K562 (cell line): ENCODE data around the gene EPN3. TPM values are rescaled to one million over a fixed set of nuclear protein-coding genes. Genes with fewer than 3 reads are reported as not detected.

Experiments
- ATAC-seq: fragments of 200-7000 bp; cut with Tn5 transposase; 3 replicates; pipeline ENCODE4 v1.9.1; 2020; ENCODE audit warnings: moderate library complexity
- BruUV-seq: library from RNA; stranded (reverse); fragments of 400-500 nt; replicated peaks from 2 replicates; lab custom pipeline; 2021; lab: Mats Ljungman, UMichigan
- CTCF ChIA-PET: fragments of 300-600 bp; formaldehyde crosslinking; extraction: SDS; loops from one replicate; lab custom pipeline; 2021; ENCODE audit warnings: low intra/inter-chr PET ratio; lab: Yijun Ruan, JAX
- POLR2A ChIA-PET: fragments of 300-600, 350-650 bp; sonication (Branson Sonifier 250); formaldehyde crosslinking; extraction: SDS; loops from one replicate; lab custom pipeline; 2021; ENCODE audit warnings: antibody characterized with exemption, inconsistent platforms; lab: Yijun Ruan, JAX
- DNase-seq, 4 experiments: peaks; one replicate each; pipeline versions ENCODE4 v3.0.0 to v3.0.0-alpha.2; 2011 to 2018; ENCODE audit warnings: low spot score in 3 of 4, mixed read lengths in 3 of 4; ENCODE audit errors: extremely low read depth in 1 of 4
- FAIRE-seq: peaks from 2 replicates; lab custom pipeline; 2011; peaks lifted over from hg19 to GRCh38; lab: Jason Lieb, UNC
- H2AFZ ChIP-seq: 2 replicates; pipeline ENCODE4 v1.6.0; 2011; ENCODE audit warnings: low read depth, low read length, control low read depth, inconsistent platforms
- H3K27ac ChIP-seq: fragments of 200-600 bp; 3 replicates; pipeline ENCODE4 v1.8.0; 2011; ENCODE audit warnings: low read depth, mild to moderate bottlenecking, control low read depth, inconsistent platforms, low read length, moderate library complexity, mixed read lengths; ENCODE audit errors: extremely low read depth
- H3K27me3 ChIP-seq, 2 experiments: fragments of 300-600 bp in 1 of 2; 2 replicates in 1 of 2; 3 replicates in 1 of 2; pipeline versions ENCODE4 v1.6.0 to v1.8.0; 2011; ENCODE audit warnings: inconsistent platforms in 2 of 2, low read length in 2 of 2, mild to moderate bottlenecking in 1 of 2, mixed read lengths in 1 of 2, moderate library complexity in 1 of 2; ENCODE audit not compliant: control insufficient read depth in 2 of 2, insufficient read depth in 2 of 2
- H3K36me3 ChIP-seq: fragments of 300-600 bp; 3 replicates; pipeline ENCODE4 v1.8.0; 2011; ENCODE audit warnings: mild to moderate bottlenecking, low read length, inconsistent platforms; ENCODE audit not compliant: control insufficient read depth, insufficient read depth
- H3K4me1 ChIP-seq, 2 experiments: fragments of 200-600 bp in 1 of 2; replicated peaks in 1 of 2; 2 replicates in 1 of 2; 3 replicates in 1 of 2; pipeline versions ENCODE4 v1.5.1 to v1.8.0; 2011; ENCODE audit warnings: inconsistent platforms in 2 of 2, low read length in 2 of 2, mild to moderate bottlenecking in 1 of 2, mixed read lengths in 1 of 2, moderate library complexity in 1 of 2; ENCODE audit not compliant: control insufficient read depth in 2 of 2, insufficient read depth in 2 of 2
- H3K4me2 ChIP-seq: 2 replicates; pipeline ENCODE4 v1.6.1; 2011; ENCODE audit warnings: low read length, control low read depth, inconsistent platforms, mixed read lengths; ENCODE audit not compliant: insufficient read depth
- H3K4me3 ChIP-seq: fragments of 200-600 bp; sonication (generic), shearing (Covaris generic); 2 replicates; pipeline ENCODE4 v1.5.1; 2016; ENCODE audit warnings: control low read depth, inconsistent platforms
- H3K79me2 ChIP-seq: fragments of 200-600 bp; 3 replicates; pipeline ENCODE4 v1.8.0; 2011; ENCODE audit warnings: low read length, inconsistent platforms; ENCODE audit not compliant: control insufficient read depth, insufficient read depth
- H3K9ac ChIP-seq, 2 experiments: 2 replicates each; pipeline versions ENCODE4 v1.6.0 to v1.6.1; 2011; ENCODE audit warnings: low read depth in 2 of 2, low read length in 2 of 2, control low read depth in 1 of 2, inconsistent platforms in 1 of 2, mild to moderate bottlenecking in 1 of 2, mixed read lengths in 1 of 2; ENCODE audit not compliant: insufficient read depth in 1 of 2
- H3K9me1 ChIP-seq: one replicate; pipeline ENCODE4 v1.6.0; 2011; ENCODE audit warnings: inconsistent platforms, mild to moderate bottlenecking, low read length, moderate library complexity; ENCODE audit not compliant: control insufficient read depth, insufficient read depth
- H3K9me3 ChIP-seq: replicated peaks from 2 replicates; pipeline ENCODE4 v1.5.1; 2011; ENCODE audit warnings: low read depth, low read length, inconsistent platforms; ENCODE audit not compliant: control insufficient read depth, insufficient read depth
- H4K20me1 ChIP-seq: replicated peaks from 2 replicates; pipeline ENCODE4 v1.6.1; 2011; ENCODE audit warnings: low read length, inconsistent platforms, mixed read lengths; ENCODE audit not compliant: control insufficient read depth, insufficient read depth
- EP400 ChIP-seq: fragments of 450-650 bp; IDR thresholded peaks from 2 replicates; pipeline ENCODE4 v1.6.1; 2017; ENCODE audit warnings: antibody characterized with exemption, mild to moderate bottlenecking, moderate library complexity
- HNRNPK ChIP-seq: fragments of 200-400 bp; formaldehyde crosslinking; IDR thresholded peaks from one replicate; pipeline ENCODE4 v1.6.1; 2018; ENCODE audit warnings: mild to moderate bottlenecking, low read depth, low read length; ENCODE audit not compliant: poor library complexity, severe bottlenecking
- MCM2 ChIP-seq: fragments of 450-650 bp; IDR thresholded peaks from 2 replicates; pipeline ENCODE4 v1.6.1; 2017; ENCODE audit warnings: low read depth, mild to moderate bottlenecking
- MTA2 ChIP-seq: fragments of 450-650 bp; IDR thresholded peaks from 2 replicates; pipeline ENCODE4 v1.6.1; 2016; ENCODE audit warnings: low read depth
- NCOA6 ChIP-seq: fragments of 450-650 bp; IDR thresholded peaks from 2 replicates; pipeline ENCODE4 v1.6.1; 2017; ENCODE audit warnings: mild to moderate bottlenecking
- RBM25 ChIP-seq: fragments of 200-400 bp; formaldehyde crosslinking; IDR thresholded peaks from 2 replicates; pipeline ENCODE4 v1.6.1; 2018; ENCODE audit warnings: low read length, low read depth, moderate library complexity; ENCODE audit not compliant: severe bottlenecking
- SMAD4 ChIP-seq: fragments of 250-450 bp; sonication (Bioruptor Pico); conservative IDR thresholded peaks from 2 replicates; pipeline ENCODE4 v1.8.0; 2021; ENCODE audit warnings: inconsistent platforms, mild to moderate bottlenecking, moderate library complexity
- SUPT5H ChIP-seq: fragments of 450-650 bp; IDR thresholded peaks from 2 replicates; pipeline ENCODE4 v1.6.1; 2016
- U2AF2 ChIP-seq: fragments of 200-400 bp; formaldehyde crosslinking; optimal IDR thresholded peaks from 2 replicates; pipeline ENCODE3; 2017; ENCODE audit warnings: low read depth, mild to moderate bottlenecking, low read length
- ZNF175 ChIP-seq: fragments of 200-800 bp; sonication (Bioruptor generic); IDR thresholded peaks from 2 replicates; pipeline ENCODE4 v1.6.1; 2016; ENCODE audit warnings: low read depth, mild to moderate bottlenecking, missing genetic modification characterization, missing compliant biosample characterization
- ZNF316 ChIP-seq: fragments of 450-650 bp; IDR thresholded peaks from 2 replicates; pipeline ENCODE4 v1.6.1; 2016
- ZNF436 ChIP-seq: fragments of 250-450, 450-650 bp; sonication (Bioruptor Pico); formaldehyde crosslinking; IDR thresholded peaks from 2 replicates; pipeline ENCODE4 v1.7.0; 2020; ENCODE audit warnings: mild to moderate bottlenecking
- WGBS: fragments of 100-300 bp; shearing (Covaris generic); methylation state at CpG from one replicate; pipeline ENCODE4 v1.1.6; 2016; ENCODE audit warnings: low coverage, mixed read lengths; ENCODE audit not compliant: insufficient coverage; ENCODE audit errors: missing lambda C conversion rate; 5-methylcytosine and 5-hydroxymethylcytosine counted together
- in situ Hi-C: fragments of 300-500 bp; cut with MboI; formaldehyde crosslinking; loops from 4 replicates; pipeline ENCODE4 v1.15.0; 2018; ENCODE audit warnings: inconsistent platforms, mixed read lengths
- intact Hi-C: fragments of 100-400 bp; cut with micrococcal nuclease; formaldehyde crosslinking; loops from 2 replicates; pipeline ENCODE4 v1.14.2; 2022
- polyA plus RNA-seq, 8 experiments: library from polyadenylated mRNA; depleted of rRNA in 4 of 8; stranded (reverse) in 5 of 8; unstranded in 3 of 8; fragments of >200 nt; fragmentation: Nextera tagmentation in 2 of 8; fragmentation: Illumina TruSeq in 1 of 8; extraction: Ambion mirVana in 2 of 8; extraction: Trizol in 1 of 8; gene quantifications; 2 replicates each; pipeline versions ENCODE4 v1.2.1 to v1.2.3, GENCODE V29; 2011 to 2014; ENCODE audit warnings: inconsistent platforms in 1 of 8, missing spikeins in 1 of 8
- total RNA-seq, 7 experiments: library from RNA; depleted of rRNA in 6 of 7; stranded (reverse); fragments of >200 nt in 6 of 7; fragmentation: Illumina TruSeq in 2 of 7; extraction: Trizol in 2 of 7; gene quantifications; 2 replicates each; pipeline versions ENCODE4 v1.2.1 to v1.2.3, GENCODE V29; 2011 to 2021; ENCODE audit warnings: low replicate concordance in 1 of 7
- TF ChIP-seq, protein P1 (sequence below), 2 experiments: fragments of 450-650 bp in 1 of 2; sonication (generic) in 1 of 2; formaldehyde crosslinking in 1 of 2; IDR thresholded peaks in 1 of 2; conservative IDR thresholded peaks in 1 of 2; 2 replicates each; pipeline versions ENCODE4 v1.6.1 to v1.8.1; 2016 to 2023; ENCODE audit warnings: mild to moderate bottlenecking in 2 of 2, moderate library complexity in 2 of 2, inconsistent platforms in 1 of 2, missing genetic modification reagents in 1 of 2
- TF ChIP-seq, protein P2 (sequence below): fragments of 450-650 bp; IDR thresholded peaks from 2 replicates; pipeline ENCODE4 v1.6.1; 2016

EPN3 gene
- total and polyA plus RNA-seq, 9 of the 15 experiments (the other 6 are each of a cell fraction or from before 2014, with no cell fraction given): 0.16 TPM; not detected in 8

GRCh38 chr17:50577451-50577954, 45.0 kb downstream of the EPN3 start (continued):
- TF ChIP-seq ZNF175 (CRISPR knock-in tag): no peak

DNA sequence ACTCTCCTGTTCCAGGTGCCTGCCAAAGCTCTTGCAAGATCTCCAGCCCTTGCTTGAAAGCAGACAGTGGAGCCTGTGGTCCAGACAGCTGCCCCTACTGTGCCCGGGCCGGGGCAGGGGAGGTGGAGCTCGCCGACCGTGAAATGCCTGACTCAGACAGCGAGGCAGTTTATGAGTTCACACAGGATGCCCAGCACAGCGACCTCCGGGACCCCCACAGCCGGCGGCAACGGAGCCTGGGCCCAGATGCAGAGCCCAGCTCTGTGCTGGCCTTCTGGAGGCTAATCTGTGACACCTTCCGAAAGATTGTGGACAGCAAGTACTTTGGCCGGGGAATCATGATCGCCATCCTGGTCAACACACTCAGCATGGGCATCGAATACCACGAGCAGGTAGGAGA, 45.6 kb downstream of the EPN3 start:
- no peak overlapping the region for H2AFZ ChIP-seq
- in situ Hi-C loops (no loop called here), intact Hi-C loops (no loop called here)
- peaks cover 16 to 83% of the 10 kb centered on the region in 2 experiments; a peak in 4 of 5 replicates for H3K27me3 ChIP-seq
- H3K9me1 ChIP-seq: no peaks in the 10 kb centered on the region
- FAIRE-seq (no peak), ATAC-seq (no peak)
- peaks cover 16% of the 10 kb centered on the region; the same call in 1 of the 2 replicates for H4K20me1 ChIP-seq
- ChIA-PET POLR2A (interaction anchor here (0.7 to 1.2 kb wide), 3 partner anchors 8 to 376 kb away, joined by 3 read pairs; no protein-coding TSS in a partner anchor), CTCF (no interaction called here)
- H3K4me3 ChIP-seq: no peak overlapping the region
- H3K9me3 ChIP-seq: no peaks in the 10 kb centered on the region; the same call in 1 of the 2 replicates
- peaks cover 14 to 26% of the 10 kb centered on the region in 2 experiments; a peak in 4 of 5 replicates for H3K4me1 ChIP-seq
- H3K9ac ChIP-seq: no peak overlapping the region
- 5% methylated on average over 16 of the region's 16 CpGs for WGBS
- no peak overlapping the region for H3K4me2 ChIP-seq
- H3K36me3 ChIP-seq: no peaks in the 10 kb centered on the region
- TF ChIP-seq HNRNPK (no peak), MTA2 (no peak), SMAD4 (CRISPR knock-in tag) (no peak), NCOA6 (no peak), ZNF316 (no peak), U2AF2 (no peak), MCM2 (no peak), EP400 (no peak), SUPT5H (no peak), ZNF436 (CRISPR knock-in tag) (no peak), RBM25 (no peak)
- TF ChIP-seq, protein P1, sequence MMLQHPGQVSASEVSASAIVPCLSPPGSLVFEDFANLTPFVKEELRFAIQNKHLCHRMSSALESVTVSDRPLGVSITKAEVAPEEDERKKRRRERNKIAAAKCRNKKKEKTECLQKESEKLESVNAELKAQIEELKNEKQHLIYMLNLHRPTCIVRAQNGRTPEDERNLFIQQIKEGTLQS (IDR thresholded peaks at IDR 0.05): no peak
- TF ChIP-seq, protein P1 (CRISPR knock-in tag; conservative IDR thresholded peaks at IDR 0.05): no peak
- TF ChIP-seq, protein P2, sequence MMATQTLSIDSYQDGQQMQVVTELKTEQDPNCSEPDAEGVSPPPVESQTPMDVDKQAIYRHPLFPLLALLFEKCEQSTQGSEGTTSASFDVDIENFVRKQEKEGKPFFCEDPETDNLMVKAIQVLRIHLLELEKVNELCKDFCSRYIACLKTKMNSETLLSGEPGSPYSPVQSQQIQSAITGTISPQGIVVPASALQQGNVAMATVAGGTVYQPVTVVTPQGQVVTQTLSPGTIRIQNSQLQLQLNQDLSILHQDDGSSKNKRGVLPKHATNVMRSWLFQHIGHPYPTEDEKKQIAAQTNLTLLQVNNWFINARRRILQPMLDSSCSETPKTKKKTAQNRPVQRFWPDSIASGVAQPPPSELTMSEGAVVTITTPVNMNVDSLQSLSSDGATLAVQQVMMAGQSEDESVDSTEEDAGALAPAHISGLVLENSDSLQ: no peak
- TF ChIP-seq, all 486 proteins: peak for 0
- no TSS peak for BruUV-seq
- DNase-seq: no peak
- Histone ChIP-seq H3K27ac (no peak overlapping the region), H3K79me2 (no peaks in the 10 kb centered on the region)
